Posterior cingulate gyrus (tissue), 11 donors: ENCODE data around the gene NKX3-2.
A peak's percentile ranks its signal among the peaks of the same experiment; 100 is the strongest.

Experiments
- DNase-seq, 10 donors: peaks; one replicate each; pipeline versions ENCODE4 v3.0.0 to v3.0.0-alpha.2; 2020 to 2021; ENCODE audit warnings: mixed read lengths in 3 of 10
- intact Hi-C: fragments of 100-400 bp; cut with DNase I; formaldehyde crosslinking; loops from one replicate; pipeline ENCODE4 v1.15.1; 2023

NKX3-2 gene

GRCh38 chr4:13535118-13535517, 9.2 kb downstream of the NKX3-2 start:
- peak in 1 of 10 donors; percentile 27 for DNase-seq
- intact Hi-C loops: no loop called here

GRCh38 chr4:13534344-13535063, 9.8 kb downstream of the NKX3-2 start:
- intact Hi-C loops: no loop called here
- peak in 2 of 10 donors; percentile 38 to 73 for DNase-seq

- peak in 1 of 10 donors; percentile 43 for DNase-seq
- intact Hi-C loops: no loop called here
Observed at GRCh38 chr4:13533670-13534343, 10.5 kb downstream of the NKX3-2 start.

- DNase-seq: no peak
- intact Hi-C loops: no loop called here
Observed at GRCh38 chr4:13531625-13531998, 12.7 kb downstream of the NKX3-2 start.

- intact Hi-C loops: no loop called here
- peak in 1 of 10 donors; percentile 52 for DNase-seq
Observed at GRCh38 chr4:13530823-13531624, 13.3 kb downstream of the NKX3-2 start.

GRCh38 chr4:13529128-13529919, 15.0 kb downstream of the NKX3-2 start:
- intact Hi-C loops: no loop called here
- DNase-seq: no peak

GRCh38 chr4:13528821-13529127, 15.5 kb downstream of the NKX3-2 start:
- intact Hi-C loops: no loop called here
- no peak for DNase-seq

- DNase-seq: no peak
- intact Hi-C loops: no loop called here
Observed at GRCh38 chr4:13527981-13528820, 16.1 kb downstream of the NKX3-2 start.

GRCh38 chr4:13527192-13527980, 16.9 kb downstream of the NKX3-2 start:
- intact Hi-C loops: no loop called here
- DNase-seq: no peak

- intact Hi-C loops: no loop called here
- DNase-seq: no peak
Observed at GRCh38 chr4:13526658-13527057, 17.6 kb downstream of the NKX3-2 start.

- intact Hi-C loops: no loop called here
- no peak for DNase-seq
Observed at GRCh38 chr4:13525606-13526281, 18.6 kb downstream of the NKX3-2 start.

GRCh38 chr4:13524504-13525243, 19.6 kb downstream of the NKX3-2 start:
- intact Hi-C loops: no loop called here

GRCh38 chr4:13523591-13524503, 20.5 kb downstream of the NKX3-2 start:
- DNase-seq: peak in 1 of 10 donors; percentile 66
- intact Hi-C loops: no loop called here

More at GRCh38 chr4:13524504-13525243, 19.6 kb downstream of the NKX3-2 start:
- DNase-seq: peak in 2 of 10 donors; percentile 41 to 45

GRCh38 chr4:13523105-13523477, 21.2 kb downstream of the NKX3-2 start:
- DNase-seq: no peak
- intact Hi-C loops: no loop called here

- peak in 1 of 10 donors; percentile 76 for DNase-seq
- intact Hi-C loops: no loop called here
Observed at GRCh38 chr4:13522282-13523104, 21.8 kb downstream of the NKX3-2 start.

GRCh38 chr4:13521047-13521446, 23.3 kb downstream of the NKX3-2 start:
- intact Hi-C loops: no loop called here
- no peak for DNase-seq
